CD14-positive monocyte (primary cell): ENCODE measurements around the gene ADIRF. TPM values are rescaled to one million over a fixed set of nuclear protein-coding genes. Genes with fewer than 3 reads are reported as not detected.
A peak's percentile ranks its signal among the peaks of the same experiment; 100 is the strongest.
"Not testable (repeated sequence)": the region's sequence is repeated elsewhere in the genome, so short reads cannot be mapped to it uniquely, and the experiment has no call there.

ENCODE experiments used
- DNase-seq, 3 donors: peaks; one replicate each; pipeline ENCODE4 v3.0.0-alpha.2; 2011 to 2022
- H2AFZ ChIP-seq: 2 replicates; pipeline ENCODE4 v1.6.0; 2012; ENCODE audit warnings: mild to moderate bottlenecking, low read depth, low read length, inconsistent platforms; ENCODE audit not compliant: insufficient read depth, poor library complexity, severe bottlenecking
- H3K27ac ChIP-seq, 2 donors: 1 replicate in 1 of 2; 2 replicates in 1 of 2; pipeline ENCODE4 v1.5.1; 2012 to 2013; ENCODE audit warnings: low read length in 2 of 2, control low read depth in 1 of 2, inconsistent platforms in 1 of 2, low read depth in 1 of 2, mild to moderate bottlenecking in 1 of 2
- H3K27me3 ChIP-seq, 2 donors: one replicate each; pipeline versions ENCODE4 v1.6.0 to v1.6.1; 2011 to 2013; ENCODE audit warnings: low read length in 2 of 2; ENCODE audit not compliant: control insufficient read depth in 2 of 2, insufficient read depth in 2 of 2
- H3K36me3 ChIP-seq, 2 donors: replicated peaks in 1 of 2; 1 replicate in 1 of 2; 2 replicates in 1 of 2; pipeline versions ENCODE4 v1.5.1 to v1.6.1; 2012 to 2013; ENCODE audit warnings: low read length in 2 of 2, control low read depth in 1 of 2, inconsistent platforms in 1 of 2, mild to moderate bottlenecking in 1 of 2; ENCODE audit not compliant: insufficient read depth in 2 of 2, control insufficient read depth in 1 of 2
- H3K4me1 ChIP-seq, 2 donors: 1 replicate in 1 of 2; 2 replicates in 1 of 2; pipeline versions ENCODE4 v1.5.1 to v1.6.1; 2012 to 2013; ENCODE audit warnings: low read length in 2 of 2, control low read depth in 1 of 2, inconsistent platforms in 1 of 2, mild to moderate bottlenecking in 1 of 2, moderate library complexity in 1 of 2; ENCODE audit not compliant: insufficient read depth in 2 of 2, control insufficient read depth in 1 of 2
- H3K4me2 ChIP-seq: replicated peaks from 2 replicates; pipeline ENCODE3; 2012; ENCODE audit warnings: low read length, moderate library complexity, mild to moderate bottlenecking; ENCODE audit not compliant: poor library complexity, severe bottlenecking; ENCODE audit errors: extremely low read depth
- H3K4me3 ChIP-seq, 3 experiments: fragments of 200-600 bp in 1 of 3; sonication (generic) in 1 of 3; replicated peaks in 1 of 3; 1 replicate in 2 of 3; 2 replicates in 1 of 3; pipeline ENCODE4 v1.5.1; 2011 to 2013; ENCODE audit warnings: low read length in 3 of 3, mild to moderate bottlenecking in 3 of 3, control low read depth in 2 of 3, low read depth in 2 of 3, inconsistent platforms in 1 of 3, moderate library complexity in 1 of 3
- H3K79me2 ChIP-seq: 2 replicates; pipeline ENCODE4 v1.6.0; 2012; ENCODE audit warnings: mild to moderate bottlenecking, control low read depth, inconsistent platforms, low read length, moderate library complexity; ENCODE audit not compliant: insufficient read depth
- H3K9ac ChIP-seq: 2 replicates; pipeline ENCODE4 v1.6.0; 2017; ENCODE audit warnings: low read length, mild to moderate bottlenecking; ENCODE audit not compliant: insufficient read depth, poor library complexity, severe bottlenecking
- H3K9me3 ChIP-seq, 2 donors: replicated peaks in 1 of 2; 1 replicate in 1 of 2; 2 replicates in 1 of 2; pipeline versions ENCODE4 v1.5.1 to v1.6.1; 2012 to 2013; ENCODE audit warnings: low read length in 2 of 2, control low read depth in 1 of 2; ENCODE audit not compliant: control insufficient read depth in 1 of 2, insufficient read depth in 1 of 2
- H4K20me1 ChIP-seq: 2 replicates; pipeline ENCODE4 v1.6.0; 2012; ENCODE audit warnings: mild to moderate bottlenecking, low read length, control low read depth, moderate library complexity; ENCODE audit not compliant: insufficient read depth
- H3K27ac Mint-ChIP-seq, 7 donors: one replicate each; pipeline ENCODE4 v1.8.0; 2020; ENCODE audit warnings: mild to moderate bottlenecking in 7 of 7, mixed read lengths in 7 of 7, moderate library complexity in 6 of 7, inconsistent platforms in 2 of 7
- H3K27me3 Mint-ChIP-seq, 3 donors: one replicate each; pipeline ENCODE4 v1.8.0; 2021 to 2022; ENCODE audit warnings: low read depth in 3 of 3, mild to moderate bottlenecking in 3 of 3, mixed read lengths in 3 of 3, moderate library complexity in 3 of 3, inconsistent platforms in 1 of 3
- H3K36me3 Mint-ChIP-seq, 2 donors: one replicate each; pipeline ENCODE4 v1.8.0; 2020; ENCODE audit warnings: mixed read lengths in 2 of 2, inconsistent platforms in 1 of 2, mild to moderate bottlenecking in 1 of 2
- H3K4me1 Mint-ChIP-seq: one replicate; pipeline ENCODE4 v1.8.0; 2020; ENCODE audit warnings: mild to moderate bottlenecking, mixed read lengths
- H3K4me3 Mint-ChIP-seq, 2 donors: one replicate each; pipeline ENCODE4 v1.8.0; 2020; ENCODE audit warnings: mild to moderate bottlenecking in 2 of 2, mixed read lengths in 2 of 2, moderate library complexity in 1 of 2
- H3K9me3 Mint-ChIP-seq, 7 donors: one replicate each; pipeline ENCODE4 v1.8.0; 2020 to 2022; ENCODE audit warnings: mixed read lengths in 7 of 7, mild to moderate bottlenecking in 6 of 7, moderate library complexity in 6 of 7, inconsistent platforms in 2 of 7
- WGBS: methylation state at CpG from one replicate; pipeline ENCODE4 v1.1.5; 2013; ENCODE audit warnings: missing lambda C conversion rate; ENCODE audit not compliant: insufficient coverage; 5-methylcytosine and 5-hydroxymethylcytosine counted together
- intact Hi-C, 2 donors: fragments of 100-400 bp; cut with micrococcal nuclease; formaldehyde crosslinking; loops; one replicate each; pipeline versions ENCODE4 v1.15.0 to v1.15.1; 2023
- polyA plus RNA-seq, 3 donors: library from polyadenylated mRNA; depleted of rRNA in 1 of 3; unstranded in 2 of 3; stranded (reverse) in 1 of 3; fragments of 300-500 nt in 2 of 3; fragments of >200 nt in 1 of 3; fragmentation: Illumina TruSeq in 2 of 3; gene quantifications; 1 replicate in 2 of 3; 2 replicates in 1 of 3; pipeline ENCODE4 v1.2.3, GENCODE V29; 2012 to 2021
- TF ChIP-seq, protein P1 (sequence below): fragments of 200-600 bp; IDR thresholded peaks from one replicate; pipeline ENCODE4 v1.8.0; 2022; ENCODE audit warnings: antibody characterized with exemption, mild to moderate bottlenecking

Gene ADIRF
- polyA plus RNA-seq, 3 donors, result 0.19 TPM; not detected in 2

DNA sequence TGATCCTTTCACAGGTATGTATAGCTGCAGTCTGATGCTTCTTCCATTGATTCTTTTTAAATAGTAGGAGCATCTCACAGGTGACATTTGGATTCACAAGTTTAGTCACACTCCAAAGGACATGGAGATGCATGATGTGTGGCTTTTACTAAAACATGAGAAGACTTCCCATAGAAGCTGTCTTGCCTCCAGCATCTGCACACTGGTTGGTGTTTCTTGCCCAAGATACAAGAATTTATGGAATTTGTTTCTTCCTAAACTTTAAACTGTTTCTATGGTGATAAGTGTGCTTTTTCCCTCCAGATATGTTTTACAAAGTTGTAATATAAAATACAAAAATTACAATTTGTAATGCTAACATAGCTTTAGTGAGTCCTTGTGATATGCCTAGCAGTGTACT lies 24.2 kb downstream of the ADIRF start:
- Mint-ChIP-seq H3K36me3 (no peaks in the 10 kb centered on the region), H3K9me3 (peaks cover 0 to 2% (median 0%) of the 10 kb centered on the region in 7 donors), H3K27ac (no peak overlapping the region), H3K4me1 (no peaks in the 10 kb centered on the region), H3K27me3 (peaks cover 0 to 6% (median 0%) of the 10 kb centered on the region in 3 donors), H3K4me3 (no peak overlapping the region)
- DNase-seq, result no peak
- H3K79me2 ChIP-seq, result no peaks in the 10 kb centered on the region
- H3K4me3 ChIP-seq, result no peak overlapping the region
- no peaks in the 10 kb centered on the region for H3K4me1 ChIP-seq
- TF ChIP-seq, protein P1, sequence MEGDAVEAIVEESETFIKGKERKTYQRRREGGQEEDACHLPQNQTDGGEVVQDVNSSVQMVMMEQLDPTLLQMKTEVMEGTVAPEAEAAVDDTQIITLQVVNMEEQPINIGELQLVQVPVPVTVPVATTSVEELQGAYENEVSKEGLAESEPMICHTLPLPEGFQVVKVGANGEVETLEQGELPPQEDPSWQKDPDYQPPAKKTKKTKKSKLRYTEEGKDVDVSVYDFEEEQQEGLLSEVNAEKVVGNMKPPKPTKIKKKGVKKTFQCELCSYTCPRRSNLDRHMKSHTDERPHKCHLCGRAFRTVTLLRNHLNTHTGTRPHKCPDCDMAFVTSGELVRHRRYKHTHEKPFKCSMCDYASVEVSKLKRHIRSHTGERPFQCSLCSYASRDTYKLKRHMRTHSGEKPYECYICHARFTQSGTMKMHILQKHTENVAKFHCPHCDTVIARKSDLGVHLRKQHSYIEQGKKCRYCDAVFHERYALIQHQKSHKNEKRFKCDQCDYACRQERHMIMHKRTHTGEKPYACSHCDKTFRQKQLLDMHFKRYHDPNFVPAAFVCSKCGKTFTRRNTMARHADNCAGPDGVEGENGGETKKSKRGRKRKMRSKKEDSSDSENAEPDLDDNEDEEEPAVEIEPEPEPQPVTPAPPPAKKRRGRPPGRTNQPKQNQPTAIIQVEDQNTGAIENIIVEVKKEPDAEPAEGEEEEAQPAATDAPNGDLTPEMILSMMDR, result no peak
- intact Hi-C loops, result no loop called here
- no peak overlapping the region for H2AFZ ChIP-seq
- no peak overlapping the region for H3K9ac ChIP-seq
- H3K27ac ChIP-seq, result no peak overlapping the region
- H4K20me1 ChIP-seq, result no peaks in the 10 kb centered on the region
- H3K27me3 ChIP-seq, result no peaks in the 10 kb centered on the region
- H3K4me2 ChIP-seq, result no peak overlapping the region
- H3K36me3 ChIP-seq, result no peaks in the 10 kb centered on the region
- no peaks in the 10 kb centered on the region for H3K9me3 ChIP-seq

DNA sequence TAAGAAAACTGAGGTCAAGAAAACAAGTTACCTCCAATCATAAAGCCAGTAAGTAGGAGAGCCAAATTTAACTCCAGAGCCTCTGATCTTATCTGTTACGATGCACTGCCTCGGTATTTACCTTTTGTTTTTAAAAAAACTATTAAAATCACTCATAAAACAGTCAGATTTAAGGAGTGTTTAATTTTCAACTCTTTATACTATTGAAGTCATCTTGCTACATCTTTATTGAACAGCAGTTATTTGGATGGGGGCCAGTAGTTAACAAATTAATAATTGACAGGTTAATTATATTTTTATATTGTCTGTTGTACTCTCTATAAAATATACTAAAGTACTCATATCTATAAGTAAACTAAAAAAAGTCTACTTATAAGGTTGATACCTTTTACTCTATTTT lies 24.6 kb downstream of the ADIRF start:
- TF ChIP-seq, protein P1, result no peak
- H3K79me2 ChIP-seq, result no peaks in the 10 kb centered on the region
- no peaks in the 10 kb centered on the region for H4K20me1 ChIP-seq
- H3K4me3 ChIP-seq, result no peak overlapping the region
- Mint-ChIP-seq H3K4me1 (no peaks in the 10 kb centered on the region), H3K36me3 (no peaks in the 10 kb centered on the region), H3K4me3 (no peak overlapping the region), H3K27ac (no peak overlapping the region), H3K27me3 (peaks cover 0 to 6% (median 0%) of the 10 kb centered on the region in 3 donors), H3K9me3 (peaks cover 0 to 2% (median 0%) of the 10 kb centered on the region in 7 donors)
- no peak overlapping the region for H3K9ac ChIP-seq
- intact Hi-C loops, result no loop called here
- DNase-seq, result no peak
- H2AFZ ChIP-seq, result no peak overlapping the region
- H3K9me3 ChIP-seq, result no peaks in the 10 kb centered on the region
- no peaks in the 10 kb centered on the region for H3K4me1 ChIP-seq
- no CpG with 5 or more reads among the region's 2 CpGs for WGBS
- H3K36me3 ChIP-seq, result no peaks in the 10 kb centered on the region
- H3K27ac ChIP-seq, result no peak overlapping the region
- no peaks in the 10 kb centered on the region for H3K27me3 ChIP-seq
- H3K4me2 ChIP-seq, result no peak overlapping the region

DNA sequence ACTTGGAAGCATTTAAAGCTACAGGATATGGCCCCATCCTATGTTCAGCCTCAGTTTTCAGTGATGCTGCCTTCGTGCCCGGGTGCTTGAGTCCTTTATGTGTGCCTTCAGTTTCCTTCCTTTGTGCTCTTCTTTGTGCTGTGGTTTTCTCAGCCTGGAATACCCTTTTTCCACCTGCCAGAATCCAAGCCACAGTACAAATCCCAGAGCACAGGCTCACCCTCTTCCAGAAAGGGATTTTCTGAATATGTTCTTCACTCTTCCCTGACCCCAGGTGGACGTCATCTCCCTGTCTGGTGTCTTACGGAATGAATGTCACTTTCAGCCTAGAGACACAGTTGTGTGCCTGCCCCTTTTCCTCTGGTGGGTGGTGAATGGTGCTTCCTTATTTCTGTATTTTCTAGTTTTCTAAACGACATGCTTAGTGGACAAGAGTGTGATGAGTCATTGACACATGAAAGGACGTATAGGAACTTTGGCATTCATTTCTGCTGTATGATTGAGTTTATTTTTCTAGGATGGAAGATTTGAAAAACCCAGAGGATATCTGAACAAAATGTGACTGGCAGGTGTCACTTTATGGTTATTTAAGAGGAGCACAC lies 31.6 kb downstream of the ADIRF start:
- H3K36me3 Mint-ChIP-seq, H3K4me2 ChIP-seq, H3K27ac ChIP-seq, H3K27me3 Mint-ChIP-seq, H3K4me3 Mint-ChIP-seq, H3K36me3 ChIP-seq, H3K4me1 Mint-ChIP-seq, H3K27me3 ChIP-seq, H3K4me3 ChIP-seq, H3K79me2 ChIP-seq, H3K4me1 ChIP-seq, H4K20me1 ChIP-seq, intact Hi-C loops, H3K9ac ChIP-seq, H3K9me3 ChIP-seq, H2AFZ ChIP-seq, H3K9me3 Mint-ChIP-seq: not testable (repeated sequence)
- no CpG with 5 or more reads among the region's 6 CpGs for WGBS
- peak overlapping the region in 4 of 7 donors; percentile 3 to 86 (median 70) for H3K27ac Mint-ChIP-seq
- DNase-seq, result peak; percentile 47 to 81 (median 64)
